HG03342 (cell line): ENCODE results near the gene DAB2.

Experiments
- ATAC-seq: cut with Tn5 transposase; IDR thresholded peaks from one replicate; pipeline ENCODE4 v1.9.1; 2021; ENCODE audit warnings: mild to moderate bottlenecking, moderate library complexity; ENCODE audit not compliant: unreplicated experiment

DAB2 gene

DNA sequence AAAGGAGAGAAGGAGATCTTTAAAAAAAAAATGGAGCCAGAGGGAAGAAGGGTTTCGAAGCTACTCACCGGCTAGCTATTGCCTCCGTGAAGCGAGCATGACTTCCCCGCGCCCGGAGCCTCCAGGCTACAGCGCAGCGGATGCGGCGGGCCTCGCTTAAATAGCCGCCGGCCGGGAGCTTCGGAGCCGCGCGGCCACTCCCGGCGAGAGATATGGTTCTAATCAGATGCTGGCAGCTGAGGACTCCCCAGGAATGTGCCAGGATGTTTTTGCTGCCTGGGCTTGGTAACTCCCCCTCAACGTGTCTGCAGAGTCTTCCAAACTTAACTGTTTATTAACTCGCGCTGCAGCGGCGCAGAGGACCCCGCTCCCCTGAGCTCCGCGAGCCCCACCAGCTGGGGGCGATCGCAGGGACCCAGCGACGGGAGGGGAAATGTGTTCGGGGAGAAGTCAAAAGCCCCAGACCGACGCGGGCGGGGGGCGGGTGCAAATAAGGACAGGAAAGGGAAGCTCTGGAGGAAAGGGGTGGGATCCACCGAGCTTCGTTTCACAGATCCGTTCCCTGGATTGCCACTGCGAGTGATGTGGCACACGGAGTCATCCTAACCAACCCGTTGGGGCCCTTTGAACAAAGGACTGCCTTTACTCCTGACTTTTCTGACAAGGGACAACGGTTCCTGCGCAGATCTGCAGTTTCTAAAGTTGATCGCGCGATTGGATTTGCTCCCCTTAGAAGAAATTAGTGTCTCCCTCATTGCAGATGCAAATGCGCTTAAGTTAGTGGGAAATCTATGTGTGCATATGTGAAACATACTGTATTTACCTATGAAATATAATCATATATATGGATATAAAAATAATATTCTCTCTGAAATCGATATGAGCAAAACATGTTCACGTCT, at the start of gene DAB2:
Gene DAB2, minus strand, starts transcription at position 245 of the 902 bp plus-strand sequence. CDS start 30,660 bp downstream, outside the sequence.
- ATAC-seq = no peak

DNA sequence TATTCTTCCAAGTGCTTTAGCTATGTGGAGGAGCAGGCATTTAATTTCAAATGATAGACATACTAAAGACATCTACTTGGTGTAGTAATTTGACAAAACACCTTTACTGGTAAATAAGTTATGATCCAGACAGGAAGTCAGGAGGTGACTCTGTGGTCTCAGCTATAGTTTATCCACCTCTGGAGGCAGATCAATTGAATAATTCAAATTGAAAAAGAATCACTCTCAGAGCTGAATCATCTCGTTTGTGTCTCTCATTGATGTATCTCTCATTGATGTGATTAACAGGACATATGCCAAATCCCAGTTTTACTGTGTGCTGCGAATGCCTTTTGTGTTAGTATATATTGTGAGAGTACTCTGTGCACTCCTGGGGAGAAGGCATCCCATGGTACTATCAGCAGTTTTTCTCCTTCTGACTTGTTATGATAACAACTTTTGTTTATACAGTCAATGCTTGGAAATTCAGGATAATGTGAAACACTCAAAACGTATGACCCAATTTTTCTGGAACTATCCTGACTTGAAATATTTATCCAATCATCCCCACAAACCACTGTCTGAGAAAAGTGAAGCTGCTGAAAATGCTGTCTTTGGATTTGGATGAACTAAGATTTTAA, 48.5 kb upstream of the DAB2 start:
- no peak for ATAC-seq

DNA sequence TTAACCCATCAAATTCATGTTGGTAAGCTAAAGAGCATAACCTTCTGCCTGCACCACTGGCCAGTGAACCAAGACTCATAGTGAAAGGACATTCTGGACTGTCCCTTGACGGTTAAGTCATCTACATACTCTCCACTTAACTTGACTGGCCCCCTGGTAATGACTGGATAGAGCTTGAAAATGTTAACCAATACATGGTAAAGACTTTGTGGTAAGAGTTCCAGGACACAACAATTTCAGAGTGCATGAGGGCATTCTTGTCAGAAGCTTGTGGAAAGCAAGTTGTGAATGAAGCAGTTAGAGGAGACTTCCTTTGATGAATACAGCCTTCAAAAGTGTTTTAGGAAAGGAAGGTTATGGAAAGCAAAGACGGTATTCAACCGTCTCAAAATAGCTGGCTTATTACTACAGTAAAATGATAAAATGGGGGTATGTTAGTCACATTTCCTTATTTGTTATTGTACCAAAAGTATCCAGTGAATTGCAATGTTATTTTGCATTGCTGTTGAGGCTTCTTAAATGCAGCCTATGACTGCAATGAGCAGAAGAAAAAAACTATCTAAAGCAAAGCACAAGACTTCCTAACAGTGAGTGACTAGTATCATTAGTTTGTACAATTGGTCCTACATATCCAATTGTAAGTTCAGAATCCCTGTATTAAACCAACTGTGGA, 47.2 kb upstream of the DAB2 start:
- ATAC-seq = no peak

DNA sequence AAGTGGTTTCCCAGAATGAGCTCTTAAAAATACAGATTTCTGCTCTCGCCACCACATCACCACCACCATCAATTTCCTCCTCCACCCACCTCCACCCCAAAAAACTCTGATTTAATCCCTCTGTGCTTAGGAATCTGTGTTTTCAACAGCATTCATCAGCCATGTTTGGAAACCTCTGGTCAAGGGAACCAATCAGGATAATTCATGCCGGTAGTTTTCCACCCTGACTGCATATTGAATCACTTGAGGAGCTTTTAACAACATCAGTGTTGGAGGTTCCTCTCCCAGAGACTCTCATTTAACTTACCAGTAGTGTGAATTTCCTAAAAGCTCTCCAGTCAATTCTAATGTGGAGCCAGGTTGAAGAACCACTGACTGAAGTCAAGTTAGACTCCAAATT, 46.0 kb upstream of the DAB2 start:
- ATAC-seq = no peak

DNA sequence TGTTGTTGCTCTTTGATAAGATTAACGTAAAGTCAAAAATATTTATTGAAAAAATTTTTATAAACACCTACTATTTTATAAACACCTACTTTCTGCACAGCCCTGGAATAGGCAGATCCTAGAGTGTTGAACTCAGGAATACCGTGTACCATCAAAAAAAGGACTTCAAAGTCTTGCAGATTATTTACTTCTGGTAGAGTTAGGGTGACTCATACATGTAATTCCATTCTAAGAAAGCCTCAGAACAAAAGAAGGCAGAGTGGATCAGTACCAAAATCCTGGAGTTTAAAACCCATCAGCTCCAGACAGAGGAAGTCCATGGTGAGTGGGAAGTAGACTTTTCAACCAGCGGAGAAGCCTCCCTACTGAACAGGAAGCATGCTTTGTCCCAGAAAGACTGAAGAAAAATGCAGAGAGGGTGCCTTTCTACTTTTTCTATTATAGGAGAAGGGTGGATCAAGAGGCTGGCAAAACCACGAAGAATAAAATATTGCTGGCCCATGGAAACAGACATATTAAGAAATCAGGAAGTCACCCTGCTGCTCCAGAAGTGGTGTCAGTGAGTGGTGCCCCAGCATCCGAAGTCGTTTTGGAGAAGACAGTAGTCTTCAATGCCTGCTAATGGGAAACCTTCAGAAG, 45.1 kb upstream of the DAB2 start:
- ATAC-seq = no peak

DNA sequence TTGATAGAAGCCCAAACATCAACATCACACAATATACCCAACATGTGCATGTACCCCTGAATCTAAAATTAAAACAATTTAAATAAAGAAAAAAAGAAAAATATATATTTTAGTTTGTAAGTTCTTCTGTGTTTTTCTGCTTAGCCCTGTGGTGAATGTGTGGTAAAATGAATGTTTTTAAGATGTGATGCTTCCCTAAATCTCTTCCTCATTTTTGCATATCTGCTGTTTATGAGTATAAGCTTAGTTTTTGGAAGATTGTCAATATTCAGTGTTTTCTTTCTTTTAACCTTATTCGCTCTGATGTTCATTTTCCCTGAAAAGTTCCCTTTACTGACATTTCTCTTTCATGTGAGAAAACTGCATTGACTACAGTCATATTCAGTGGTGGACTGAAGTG, 44.4 kb upstream of the DAB2 start:
- no peak for ATAC-seq

DNA sequence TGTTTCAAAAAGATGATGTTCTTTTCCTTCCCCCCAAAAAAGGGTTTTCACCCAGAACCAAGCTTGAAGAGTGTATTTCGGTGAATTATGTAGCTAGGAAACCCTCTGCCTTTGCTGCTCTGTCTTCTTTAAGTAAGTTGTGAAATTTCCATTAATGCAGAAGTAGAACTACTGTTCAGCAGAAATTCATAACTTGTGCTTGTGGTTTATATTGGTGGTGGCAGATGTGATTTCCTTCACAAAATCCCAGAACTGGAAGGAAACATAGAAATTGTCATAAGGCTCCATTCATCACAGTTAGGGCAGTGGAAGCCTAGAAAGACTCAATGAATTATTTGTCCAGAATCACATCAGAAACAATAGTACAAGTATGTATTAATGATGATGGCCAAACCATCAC, 42.1 kb upstream of the DAB2 start:
- no peak for ATAC-seq

DNA sequence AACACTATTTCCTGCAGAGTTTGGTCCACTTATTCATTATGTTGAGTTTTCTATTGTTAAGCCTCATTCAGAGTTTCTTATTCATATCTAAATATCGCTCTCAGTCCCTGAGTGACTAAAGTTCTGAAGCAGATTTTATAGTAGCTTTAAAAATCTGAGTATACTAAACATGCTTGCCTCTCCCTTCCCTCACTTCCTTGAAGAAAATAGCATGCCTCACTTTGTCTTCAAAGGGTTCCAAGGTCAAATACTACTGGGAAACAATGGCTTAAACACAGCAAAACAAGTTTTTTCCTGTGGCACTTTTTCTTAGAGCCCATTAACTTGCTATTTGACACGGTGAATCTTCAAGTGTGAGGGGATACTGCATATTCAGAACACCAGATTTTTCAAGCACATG, 41.1 kb upstream of the DAB2 start:
- ATAC-seq = no peak

DNA sequence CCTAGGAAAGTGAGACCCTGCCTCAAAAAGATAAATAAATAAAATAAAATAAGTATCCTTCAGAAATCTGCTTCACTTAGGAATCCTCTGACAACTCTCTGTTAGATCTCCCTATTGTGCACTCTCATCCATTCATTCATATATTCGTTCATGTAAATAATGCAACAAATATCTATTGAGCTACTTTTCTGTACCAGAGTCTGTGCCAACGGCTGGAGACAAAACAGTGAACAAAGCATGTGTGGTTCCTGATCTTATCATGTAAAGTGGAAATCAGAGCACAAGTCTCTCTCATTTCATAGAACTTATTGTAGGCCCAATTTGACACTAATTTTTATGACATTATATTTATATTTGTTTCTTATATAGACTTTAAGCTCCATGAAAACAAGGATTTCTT, 40.3 kb upstream of the DAB2 start:
- ATAC-seq = no peak

DNA sequence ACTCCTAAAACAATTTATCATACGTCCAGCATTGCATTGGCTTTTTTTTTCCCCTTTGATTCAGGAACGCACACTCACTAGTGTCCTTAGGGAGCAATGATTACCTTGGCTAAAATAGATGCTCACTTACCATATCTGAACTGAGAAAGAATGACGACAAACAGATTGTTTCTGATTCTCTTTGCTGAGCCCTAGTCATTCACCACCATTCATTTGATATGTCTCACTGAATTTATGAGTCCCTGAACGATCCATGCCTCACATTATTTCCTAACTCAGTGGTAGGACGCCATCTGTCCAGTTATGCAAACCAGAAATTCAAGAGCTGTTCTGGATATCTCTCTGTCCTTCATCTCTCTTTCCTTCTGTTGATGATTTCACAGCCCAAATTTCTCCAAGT, 39.3 kb upstream of the DAB2 start:
- ATAC-seq = no peak

DNA sequence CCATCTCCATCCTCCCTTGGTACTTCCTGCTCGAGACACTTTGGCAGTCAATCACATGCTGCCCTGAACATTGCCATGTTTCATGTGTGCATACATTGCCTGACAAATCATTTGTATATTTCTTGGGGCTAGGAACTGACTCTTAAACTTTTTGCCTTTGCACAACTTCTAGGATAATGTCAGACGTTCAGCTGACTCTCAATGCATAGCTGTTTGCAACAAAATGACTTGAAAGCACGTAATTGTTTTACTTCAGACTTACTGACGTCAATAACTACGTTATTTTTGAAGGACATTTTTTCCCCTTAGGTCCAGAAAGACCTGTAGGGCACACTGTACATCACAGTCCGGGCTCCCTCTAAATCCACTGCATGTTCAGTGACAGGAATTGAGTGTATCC, 37.4 kb upstream of the DAB2 start:
- no peak for ATAC-seq

DNA sequence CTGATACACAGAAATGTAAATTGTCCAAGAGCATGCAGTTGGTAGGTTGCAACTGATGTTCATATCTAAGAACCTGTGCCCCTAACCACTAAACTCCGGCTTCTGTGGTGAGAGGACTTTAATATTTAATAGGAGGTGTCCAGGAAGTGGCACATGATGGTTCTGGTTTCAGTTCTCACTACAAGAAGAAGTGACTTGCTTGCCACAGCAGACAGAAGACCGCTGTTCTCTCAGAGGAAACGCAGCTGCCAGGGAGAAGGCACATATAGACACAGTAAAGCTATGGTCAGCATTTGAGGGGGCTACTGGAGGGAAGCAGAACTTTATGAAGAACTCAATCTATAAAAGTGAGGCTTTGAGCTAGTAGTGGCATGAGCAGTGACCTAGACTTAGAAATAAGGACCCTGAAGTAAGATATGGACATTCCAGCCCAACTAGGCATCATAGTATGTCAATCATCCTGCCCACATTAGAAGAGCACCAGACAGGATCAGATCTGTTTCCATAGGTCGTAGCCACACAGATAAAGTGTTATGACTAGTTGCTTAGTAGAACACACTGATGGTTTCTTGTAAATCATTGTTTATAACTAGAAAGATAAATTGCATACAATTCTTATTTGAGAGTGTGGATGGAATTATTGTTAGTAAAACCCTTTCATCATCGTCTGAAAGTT, 36.4 kb upstream of the DAB2 start:
- peak; percentile 89 for ATAC-seq

DNA sequence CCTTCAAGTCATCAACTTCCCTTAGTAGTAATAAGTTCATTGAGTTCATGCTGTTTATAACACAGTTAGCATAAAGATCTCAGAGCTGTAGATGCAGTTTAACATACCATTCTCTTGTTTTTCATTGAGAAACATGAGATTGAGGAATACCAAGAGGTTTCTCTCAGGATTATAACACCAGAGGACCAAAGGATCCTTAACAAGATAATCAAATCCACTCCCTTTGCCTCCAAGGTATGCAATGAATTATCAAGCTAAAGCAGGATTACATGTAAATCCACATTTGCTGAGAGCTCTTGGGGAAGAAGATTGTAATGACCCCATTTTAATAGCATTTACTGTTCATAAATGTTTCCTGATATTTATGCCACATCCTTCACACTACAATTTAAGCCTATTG, 35.1 kb upstream of the DAB2 start:
- ATAC-seq = no peak

DNA sequence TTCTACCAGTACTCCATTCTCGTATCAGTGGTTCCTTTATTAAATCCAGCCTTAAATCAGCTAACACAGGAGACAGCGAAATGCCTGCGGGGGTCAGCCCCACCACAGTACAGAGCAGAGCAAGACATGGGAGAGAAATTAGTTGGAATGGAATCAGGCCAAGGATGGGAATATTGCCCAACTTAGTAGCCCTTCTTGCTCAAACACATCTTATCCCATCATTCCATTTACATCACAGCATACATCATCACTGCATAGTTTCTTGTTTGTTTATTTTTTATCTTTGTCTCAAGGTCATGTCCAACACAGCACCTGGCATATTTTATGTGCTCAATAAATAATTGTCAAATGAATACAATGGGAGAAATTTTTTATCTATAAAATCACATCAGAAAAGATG, 34.3 kb upstream of the DAB2 start:
- no peak for ATAC-seq

DNA sequence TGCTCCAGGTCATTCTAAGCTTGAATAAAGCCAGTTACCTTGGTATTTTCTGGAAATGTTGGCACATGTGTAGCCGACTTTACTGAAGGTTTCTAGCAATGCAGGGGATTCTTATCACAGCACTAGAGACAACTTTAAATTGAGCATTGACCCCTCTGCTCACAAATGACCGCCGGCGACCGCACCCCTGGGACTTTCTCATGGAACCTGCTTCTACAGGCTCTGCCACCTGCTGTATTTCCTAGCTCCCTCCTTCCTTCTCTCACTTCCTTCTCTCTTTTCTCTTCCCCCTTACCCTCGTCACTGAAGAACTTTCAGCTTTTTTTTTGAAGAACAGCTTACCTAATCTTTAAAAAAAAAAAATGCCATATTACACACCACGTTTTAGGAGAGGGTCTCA, 30.9 kb upstream of the DAB2 start:
- no peak for ATAC-seq

DNA sequence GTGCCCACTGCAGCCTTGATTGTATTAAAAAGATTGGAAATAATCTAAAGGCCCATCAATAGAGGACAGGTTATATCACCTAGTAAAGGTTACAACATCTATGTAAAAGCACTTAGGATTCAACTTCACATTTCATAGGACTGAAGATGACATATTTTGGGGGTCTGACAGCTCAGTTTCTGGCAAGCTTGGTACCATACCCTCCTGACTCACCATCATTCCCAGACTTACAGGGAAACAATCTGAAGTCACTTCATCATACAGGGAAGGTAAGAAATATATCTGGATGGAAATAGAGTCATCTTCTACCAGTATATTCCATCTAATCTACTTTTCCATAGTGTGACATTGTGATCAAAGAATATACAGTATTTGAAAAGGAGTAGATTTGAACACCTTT, 28.8 kb upstream of the DAB2 start:
- ATAC-seq = no peak

DNA sequence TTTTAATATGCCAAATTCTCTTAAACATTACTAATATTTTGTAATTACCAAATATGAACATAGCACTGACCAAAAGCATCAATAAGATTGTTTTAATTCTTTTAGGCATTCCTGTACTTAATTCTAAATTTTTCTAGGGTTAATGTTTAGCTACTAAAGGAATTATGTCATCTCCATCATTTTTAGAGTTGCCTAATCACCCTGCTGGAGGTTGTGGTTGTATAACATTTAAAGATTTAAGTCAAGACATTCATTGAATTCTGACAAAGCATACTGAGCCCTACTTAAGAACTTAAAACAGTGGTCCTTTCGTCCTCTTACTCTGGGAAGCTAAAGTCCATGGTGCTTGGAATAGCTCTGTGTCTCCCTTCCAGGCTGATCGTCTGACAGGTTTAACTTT, 28.1 kb upstream of the DAB2 start:
- no peak for ATAC-seq

DNA sequence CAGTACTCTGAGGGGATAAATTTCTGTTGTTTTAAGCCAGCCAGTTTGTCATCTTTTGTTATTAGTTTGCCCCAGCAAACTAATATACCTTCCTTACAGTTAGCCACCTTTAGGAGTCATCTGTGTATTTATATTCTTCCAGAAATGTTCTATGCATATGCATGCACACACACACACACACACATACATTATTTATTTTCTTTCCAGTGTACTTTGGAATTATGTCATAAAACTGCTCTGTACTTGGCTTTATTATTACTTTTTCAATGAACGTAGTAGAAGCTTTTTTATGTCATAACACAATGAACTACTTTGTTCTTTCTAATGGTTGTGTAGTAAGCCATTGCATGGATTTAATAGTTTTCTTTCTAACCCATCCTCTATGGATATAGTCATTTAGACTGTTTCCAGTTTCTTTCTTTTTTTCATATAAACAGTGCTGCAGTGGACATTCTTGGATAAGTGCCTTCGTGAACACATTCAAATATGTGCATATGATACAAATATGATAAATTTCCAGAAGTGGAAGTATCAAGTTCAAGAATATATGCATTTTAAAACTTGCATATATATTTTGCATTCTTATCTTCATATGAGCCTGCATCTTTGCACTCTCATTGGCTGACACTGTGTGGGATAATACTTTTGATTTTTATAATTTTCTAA, 26.6 kb upstream of the DAB2 start:
- no peak for ATAC-seq

DNA sequence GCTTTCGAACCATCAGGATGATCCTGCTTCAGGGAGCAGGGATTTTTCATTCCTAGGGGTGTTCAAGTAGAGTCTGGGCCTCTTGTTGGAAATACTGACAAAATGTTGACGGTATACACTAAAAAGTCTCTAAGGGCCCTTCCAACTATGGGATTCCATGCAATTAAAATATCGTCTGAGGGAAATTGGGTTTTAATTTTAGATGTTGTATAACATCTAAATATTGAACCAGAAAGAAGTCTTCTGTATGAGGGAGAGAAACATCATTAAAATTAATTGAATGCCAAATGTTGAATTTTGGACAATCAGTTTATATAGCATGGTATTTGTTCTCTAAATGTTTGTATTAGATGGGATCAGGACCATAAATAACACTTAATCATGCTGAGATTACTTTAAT, 25.7 kb upstream of the DAB2 start:
- ATAC-seq = no peak

DNA sequence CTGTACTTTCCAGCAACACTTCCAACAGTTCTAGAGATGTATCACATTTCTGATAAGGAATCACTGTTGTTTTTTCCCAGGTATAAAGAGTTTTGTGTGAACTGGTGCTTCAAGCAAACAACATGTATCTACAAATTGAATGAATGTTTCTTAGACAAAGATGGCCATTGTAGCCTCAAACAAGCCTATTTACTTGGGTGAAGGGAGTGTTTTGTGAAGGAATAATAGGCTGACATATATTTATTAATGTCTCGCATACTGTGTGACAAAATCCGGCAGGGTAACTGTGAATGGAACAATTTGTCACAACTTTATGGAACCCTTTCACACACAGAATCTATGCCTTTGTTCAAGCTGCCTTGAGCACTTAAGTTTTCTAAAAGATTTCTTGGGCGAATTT, 24.8 kb upstream of the DAB2 start:
- no peak for ATAC-seq
